Keratinocyte (primary cell): ENCODE measurements around the gene ULK4. TPM values are rescaled to one million over a fixed set of nuclear protein-coding genes. Genes with fewer than 3 reads are reported as not detected.

ENCODE experiments used
- DNase-seq: peaks from one replicate; pipeline ENCODE4 v3.0.0-alpha.2; 2011; ENCODE audit warnings: low read depth, missing footprints, low spot score
- FAIRE-seq: peaks from 2 replicates; lab custom pipeline; 2011; peaks lifted over from hg19 to GRCh38; lab: Jason Lieb, UNC
- H2AFZ ChIP-seq: 2 replicates; pipeline ENCODE4 v1.6.0; 2012; ENCODE audit warnings: low read length, control low read depth, inconsistent platforms; ENCODE audit not compliant: control insufficient read depth
- H3K27ac ChIP-seq: 2 replicates; pipeline ENCODE4 v1.5.1; 2011; ENCODE audit warnings: low read length; ENCODE audit not compliant: control insufficient read depth, insufficient read depth
- H3K27me3 ChIP-seq: 3 replicates; pipeline ENCODE4 v1.6.0; 2011; ENCODE audit warnings: low read length; ENCODE audit not compliant: control insufficient read depth, insufficient read depth; ENCODE audit errors: extremely low read depth
- H3K36me3 ChIP-seq, 2 experiments: 2 replicates in 1 of 2; 3 replicates in 1 of 2; pipeline ENCODE4 v1.5.1; 2011; ENCODE audit warnings: low read length in 2 of 2, mild to moderate bottlenecking in 1 of 2; ENCODE audit not compliant: control insufficient read depth in 2 of 2, insufficient read depth in 2 of 2; ENCODE audit errors: extremely low read depth in 1 of 2
- H3K4me1 ChIP-seq: 3 replicates; pipeline ENCODE4 v1.5.1; 2011; ENCODE audit warnings: low read length; ENCODE audit not compliant: control insufficient read depth, insufficient read depth; ENCODE audit errors: extremely low read depth
- H3K4me2 ChIP-seq: 3 replicates; pipeline ENCODE4 v1.6.0; 2011; ENCODE audit warnings: low read depth, low read length; ENCODE audit not compliant: control insufficient read depth, insufficient read depth; ENCODE audit errors: extremely low read depth
- H3K4me3 ChIP-seq, 3 experiments: fragments of 200-600 bp in 1 of 3; sonication (generic) in 1 of 3; 2 replicates in 2 of 3; 3 replicates in 1 of 3; pipeline ENCODE4 v1.5.1; 2011 to 2016; ENCODE audit warnings: low read length in 3 of 3, mild to moderate bottlenecking in 3 of 3, control low read depth in 2 of 3, inconsistent platforms in 1 of 3, low read depth in 1 of 3, mixed read lengths in 1 of 3, mixed run types in 1 of 3, moderate library complexity in 1 of 3; ENCODE audit not compliant: control insufficient read depth in 2 of 3, insufficient read depth in 2 of 3; ENCODE audit errors: extremely low read depth in 1 of 3
- H3K79me2 ChIP-seq: 2 replicates; pipeline ENCODE4 v1.6.0; 2012; ENCODE audit warnings: low read length; ENCODE audit not compliant: control insufficient read depth, insufficient read depth
- H3K9ac ChIP-seq: 3 replicates; pipeline ENCODE4 v1.6.0; 2011; ENCODE audit warnings: low read length; ENCODE audit not compliant: control insufficient read depth, insufficient read depth; ENCODE audit errors: extremely low read depth
- H3K9me1 ChIP-seq: 3 replicates; pipeline ENCODE4 v1.6.0; 2011; ENCODE audit warnings: low read length; ENCODE audit not compliant: control insufficient read depth, insufficient read depth; ENCODE audit errors: extremely low read depth
- H3K9me3 ChIP-seq: 2 replicates; pipeline ENCODE4 v1.5.1; 2012; ENCODE audit warnings: low read depth, low read length; ENCODE audit not compliant: control insufficient read depth
- H4K20me1 ChIP-seq: 3 replicates; pipeline ENCODE4 v1.6.0; 2011; ENCODE audit warnings: low read length; ENCODE audit not compliant: control insufficient read depth, insufficient read depth; ENCODE audit errors: extremely low read depth
- EZH2 ChIP-seq: IDR thresholded peaks from one replicate; pipeline ENCODE4 v1.6.1; 2012; ENCODE audit warnings: inconsistent platforms, mild to moderate bottlenecking, low read length, moderate library complexity
- dilution Hi-C: fragments of 300-500 bp; cut with MboI; formaldehyde crosslinking; loops from one replicate; pipeline ENCODE4 v1.7.0; 2020; ENCODE audit warnings: low sequenced_read_pairs; ENCODE audit not compliant: extremely low pct_ligation_motif_present
- polyA plus RNA-seq, 5 experiments: library from polyadenylated mRNA; depleted of rRNA in 3 of 5; stranded (reverse) in 3 of 5; stranded (forward) in 1 of 5; unstranded in 1 of 5; fragments of >200 nt; gene quantifications; 1 replicate in 1 of 5; 2 replicates in 3 of 5; 3 replicates in 1 of 5; pipeline versions ENCODE4 v1.2.1 to v1.2.3, GENCODE V29; 2011 to 2012; ENCODE audit warnings: missing spikeins in 2 of 5, low read depth in 1 of 5, low replicate concordance in 1 of 5
- TF ChIP-seq, protein P1 (sequence below), 3 experiments: IDR thresholded peaks in 1 of 3; conservative IDR thresholded peaks in 1 of 3; optimal IDR thresholded peaks in 1 of 3; 2 replicates in 2 of 3; 3 replicates in 1 of 3; pipeline versions ENCODE3 to v1.5.1; 2011; ENCODE audit warnings: low read length in 3 of 3, mild to moderate bottlenecking in 3 of 3, moderate library complexity in 2 of 3, control low read depth in 1 of 3, inconsistent platforms in 1 of 3; ENCODE audit not compliant: insufficient read depth in 2 of 3; ENCODE audit errors: extremely low read depth in 1 of 3

ULK4 gene
- polyA plus RNA-seq, 1 donor (not counting 4 experiments of a cell fraction or from before 2014, with no cell fraction given), result 6.1 TPM

DNA sequence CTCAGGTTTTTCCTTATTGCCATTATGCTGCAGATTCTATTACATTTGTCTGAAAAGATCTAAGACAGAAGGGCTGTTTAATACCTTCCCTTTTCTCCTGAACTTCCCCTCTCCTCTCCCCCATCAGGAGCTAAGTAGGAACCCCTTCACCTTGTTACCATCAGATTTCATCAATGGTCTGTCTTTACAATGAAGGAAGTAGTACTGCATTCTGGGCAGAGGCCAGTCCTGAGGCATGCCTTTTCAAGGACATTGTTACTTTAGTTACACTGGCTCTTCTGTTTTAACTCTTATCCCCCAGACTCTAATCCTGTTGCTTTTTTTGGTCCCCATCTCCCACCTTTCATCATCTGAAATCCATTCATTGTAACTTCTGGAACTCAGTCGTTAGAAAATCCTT lies 754.5 kb downstream of the ULK4 start:
- Histone ChIP-seq H3K36me3 (peaks cover 1 to 5% of the 10 kb centered on the region in 2 experiments), H3K9me3 (no peaks in the 10 kb centered on the region), H3K4me3 (no peak overlapping the region), H3K27me3 (no peaks in the 10 kb centered on the region), H3K4me1 (peaks cover 16% of the 10 kb centered on the region), H3K9me1 (no peaks in the 10 kb centered on the region), H4K20me1 (peaks cover 81% of the 10 kb centered on the region), H3K4me2 (no peak overlapping the region), H3K79me2 (peaks cover 98% of the 10 kb centered on the region), H3K9ac (no peak overlapping the region), H3K27ac (no peak overlapping the region), H2AFZ (no peak overlapping the region)
- dilution Hi-C loops, result no loop called here
- DNase-seq (no peak), FAIRE-seq (no peak)
- TF ChIP-seq, protein P1, sequence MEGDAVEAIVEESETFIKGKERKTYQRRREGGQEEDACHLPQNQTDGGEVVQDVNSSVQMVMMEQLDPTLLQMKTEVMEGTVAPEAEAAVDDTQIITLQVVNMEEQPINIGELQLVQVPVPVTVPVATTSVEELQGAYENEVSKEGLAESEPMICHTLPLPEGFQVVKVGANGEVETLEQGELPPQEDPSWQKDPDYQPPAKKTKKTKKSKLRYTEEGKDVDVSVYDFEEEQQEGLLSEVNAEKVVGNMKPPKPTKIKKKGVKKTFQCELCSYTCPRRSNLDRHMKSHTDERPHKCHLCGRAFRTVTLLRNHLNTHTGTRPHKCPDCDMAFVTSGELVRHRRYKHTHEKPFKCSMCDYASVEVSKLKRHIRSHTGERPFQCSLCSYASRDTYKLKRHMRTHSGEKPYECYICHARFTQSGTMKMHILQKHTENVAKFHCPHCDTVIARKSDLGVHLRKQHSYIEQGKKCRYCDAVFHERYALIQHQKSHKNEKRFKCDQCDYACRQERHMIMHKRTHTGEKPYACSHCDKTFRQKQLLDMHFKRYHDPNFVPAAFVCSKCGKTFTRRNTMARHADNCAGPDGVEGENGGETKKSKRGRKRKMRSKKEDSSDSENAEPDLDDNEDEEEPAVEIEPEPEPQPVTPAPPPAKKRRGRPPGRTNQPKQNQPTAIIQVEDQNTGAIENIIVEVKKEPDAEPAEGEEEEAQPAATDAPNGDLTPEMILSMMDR (optimal IDR thresholded peaks at IDR 0.05 in 1 of 3, IDR thresholded peaks at IDR 0.05 in 1 of 3, conservative IDR thresholded peaks at IDR 0.05 in 1 of 3; ENCODE audit: extremely low read depth in 1 of 3, insufficient read depth in 2 of 3, low read length in 3 of 3), result no peak
- TF ChIP-seq EZH2, result no peak

DNA sequence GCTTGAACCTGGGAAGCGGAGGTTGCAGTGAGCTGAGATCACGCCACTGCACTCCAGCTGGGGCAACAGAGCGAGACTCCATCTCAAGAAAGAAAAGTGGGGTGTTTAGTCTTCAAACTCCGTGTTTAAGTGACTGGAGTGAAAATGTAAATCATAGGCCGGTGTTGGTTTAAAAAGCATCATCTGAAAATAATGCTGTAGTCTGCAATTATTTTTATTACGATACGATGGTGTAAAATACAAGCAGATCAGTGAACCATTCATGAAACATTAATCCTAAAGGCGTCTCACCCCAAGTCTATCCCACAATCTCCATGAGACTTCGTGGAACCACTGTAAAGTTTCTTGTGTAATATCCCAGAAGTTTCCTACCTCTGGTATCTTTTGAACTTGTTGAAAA lies 756.3 kb downstream of the ULK4 start:
- Histone ChIP-seq H3K79me2 (peaks cover 98% of the 10 kb centered on the region), H3K27me3 (no peaks in the 10 kb centered on the region), H4K20me1 (peaks cover 76% of the 10 kb centered on the region), H3K4me3 (no peak overlapping the region), H3K36me3 (peaks cover 3 to 5% of the 10 kb centered on the region in 2 experiments), H2AFZ (no peak overlapping the region), H3K9me3 (no peaks in the 10 kb centered on the region), H3K4me1 (peaks cover 21% of the 10 kb centered on the region), H3K9ac (no peak overlapping the region), H3K9me1 (no peaks in the 10 kb centered on the region), H3K27ac (no peak overlapping the region), H3K4me2 (no peak overlapping the region)
- FAIRE-seq (no peak), DNase-seq (no peak)
- TF ChIP-seq, protein P1 (optimal IDR thresholded peaks at IDR 0.05 in 1 of 3, IDR thresholded peaks at IDR 0.05 in 1 of 3, conservative IDR thresholded peaks at IDR 0.05 in 1 of 3; ENCODE audit: extremely low read depth in 1 of 3, insufficient read depth in 2 of 3, low read length in 3 of 3), result no peak
- TF ChIP-seq EZH2, result no peak
- dilution Hi-C loops, result no loop called here
